ENCODE results near the gene PDXK. TPM values are rescaled to one million over a fixed set of nuclear protein-coding genes. Genes with fewer than 3 reads are reported as not detected.
A peak's percentile ranks its signal among the peaks of the same experiment; 100 is the strongest.

Gene PDXK
- total and polyA plus RNA-seq, 10 of the 15 experiments (the other 5 are each of a cell fraction or from before 2014, with no cell fraction given), result 3.7 to 141 (median 60.0) TPM

GRCh38 chr21:43718872-43719747 is at the start of gene PDXK (continued):
- TF ChIP-seq NR2C2 (IDR thresholded peaks at IDR 0.05; ENCODE audit: borderline replicate concordance, control insufficient read depth, insufficient read length, low read depth) (no peak), GABPA (IDR thresholded peaks at IDR 0.05; ENCODE audit: low read depth) (no peak), RUNX3 (IDR thresholded peaks at IDR 0.05; ENCODE audit: low read length) (no peak), MTA3 (IDR thresholded peaks at IDR 0.05; ENCODE audit: borderline replicate concordance, low read length) (no peak), CHD4 (IDR thresholded peaks at IDR 0.05) (no peak), RELA (IDR thresholded peaks at IDR 0.05; ENCODE audit: borderline replicate concordance, partially characterized antibody) (peak; percentile 59), SIN3A (IDR thresholded peaks at IDR 0.05; ENCODE audit: low read depth, low read length) (0 out of 2 replicates have a peak, but pooled peaks have one; percentile 51), RAD51 (IDR thresholded peaks at IDR 0.05) (no peak), SMAD5 (IDR thresholded peaks at IDR 0.05; ENCODE audit: low read depth) (no peak), BCL11A (IDR thresholded peaks at IDR 0.05; ENCODE audit: low read depth, low read length) (no peak), STAT3 (IDR thresholded peaks at IDR 0.05; ENCODE audit: low read depth, low read length) (no peak), EGR1 (IDR thresholded peaks at IDR 0.05; ENCODE audit: borderline replicate concordance in 1 of 2, low read depth in 2 of 2, low read length in 2 of 2) (peak in 1 of 2 experiments; percentile 84; a peak in 2 of 3 replicates), BMI1 (IDR thresholded peaks at IDR 0.05; ENCODE audit: borderline replicate concordance) (no peak), ASH2L (IDR thresholded peaks at IDR 0.05; ENCODE audit: borderline replicate concordance, low read depth) (no peak), NBN (IDR thresholded peaks at IDR 0.05) (no peak), CTCF (IDR thresholded peaks at IDR 0.05 in 2 of 3, conservative IDR thresholded peaks at IDR 0.05 in 1 of 3; ENCODE audit: control insufficient read depth in 2 of 3, extremely low read depth in 1 of 3, insufficient read depth in 1 of 3, low read depth in 3 of 3, low read length in 3 of 3) (peak; percentile 13 to 47 (median 15); a peak in 4 of 6 replicates), PAX8 (IDR thresholded peaks at IDR 0.05) (no peak), SMC3 (IDR thresholded peaks at IDR 0.05; ENCODE audit: borderline replicate concordance, low read length) (no peak), MTA2 (IDR thresholded peaks at IDR 0.05; ENCODE audit: low read depth) (no peak), ZNF207 (IDR thresholded peaks at IDR 0.05; ENCODE audit: borderline replicate concordance) (peak; percentile 57; the same call in 1 of the 2 replicates), RB1 (IDR thresholded peaks at IDR 0.05; ENCODE audit: borderline replicate concordance) (peak; percentile 84), ZNF384 (IDR thresholded peaks at IDR 0.05; ENCODE audit: borderline replicate concordance, low read depth, low read length) (no peak), MYC (IDR thresholded peaks at IDR 0.05; ENCODE audit: insufficient read depth, insufficient read length, insufficient replicate concordance, low read length, severe bottlenecking) (no peak), TAF1 (IDR thresholded peaks at IDR 0.05; ENCODE audit: borderline replicate concordance, low read depth, low read length) (0 out of 2 replicates have a peak, but pooled peaks have one; percentile 36), CBFB (IDR thresholded peaks at IDR 0.05; ENCODE audit: low read depth) (no peak), RAD21 (IDR thresholded peaks at IDR 0.05; ENCODE audit: insufficient read depth, low read depth, low read length) (no peak), USF2 (IDR thresholded peaks at IDR 0.05; ENCODE audit: borderline replicate concordance, low read depth, low read length) (no peak), TBL1XR1 (IDR thresholded peaks at IDR 0.05; ENCODE audit: low read depth, low read length) (no peak)
- TF ChIP-seq, protein P1, sequence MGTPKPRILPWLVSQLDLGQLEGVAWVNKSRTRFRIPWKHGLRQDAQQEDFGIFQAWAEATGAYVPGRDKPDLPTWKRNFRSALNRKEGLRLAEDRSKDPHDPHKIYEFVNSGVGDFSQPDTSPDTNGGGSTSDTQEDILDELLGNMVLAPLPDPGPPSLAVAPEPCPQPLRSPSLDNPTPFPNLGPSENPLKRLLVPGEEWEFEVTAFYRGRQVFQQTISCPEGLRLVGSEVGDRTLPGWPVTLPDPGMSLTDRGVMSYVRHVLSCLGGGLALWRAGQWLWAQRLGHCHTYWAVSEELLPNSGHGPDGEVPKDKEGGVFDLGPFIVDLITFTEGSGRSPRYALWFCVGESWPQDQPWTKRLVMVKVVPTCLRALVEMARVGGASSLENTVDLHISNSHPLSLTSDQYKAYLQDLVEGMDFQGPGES (IDR thresholded peaks at IDR 0.05), result no peak

Data from GM12878 (cell line).